Measurements from ENCODE around the gene CPNE6. TPM values are rescaled to one million over a fixed set of nuclear protein-coding genes. Genes with fewer than 3 reads are reported as not detected.

The CPNE6 gene
- total RNA-seq, 2 donors from 2014 or later = 0.24 TPM; not detected in 1

- no peaks in the 10 kb centered on the region for H3K36me3 ChIP-seq
- H3K27ac ChIP-seq = no peak overlapping the region
- no peaks in the 10 kb centered on the region for H3K27me3 ChIP-seq
- no peak for DNase-seq (ENCODE audit: low spot score)
- TF ChIP-seq CTCF (IDR thresholded peaks at IDR 0.05) = no peak
- peaks cover 0 to 11% of the 10 kb centered on the region in 2 donors for H3K4me1 ChIP-seq
- H3K4me3 ChIP-seq = no peak overlapping the region
- no peaks in the 10 kb centered on the region for H3K9me3 ChIP-seq
Observed at GRCh38 chr14:24071836-24072430, 571 bp downstream of the CPNE6 start.

DNA sequence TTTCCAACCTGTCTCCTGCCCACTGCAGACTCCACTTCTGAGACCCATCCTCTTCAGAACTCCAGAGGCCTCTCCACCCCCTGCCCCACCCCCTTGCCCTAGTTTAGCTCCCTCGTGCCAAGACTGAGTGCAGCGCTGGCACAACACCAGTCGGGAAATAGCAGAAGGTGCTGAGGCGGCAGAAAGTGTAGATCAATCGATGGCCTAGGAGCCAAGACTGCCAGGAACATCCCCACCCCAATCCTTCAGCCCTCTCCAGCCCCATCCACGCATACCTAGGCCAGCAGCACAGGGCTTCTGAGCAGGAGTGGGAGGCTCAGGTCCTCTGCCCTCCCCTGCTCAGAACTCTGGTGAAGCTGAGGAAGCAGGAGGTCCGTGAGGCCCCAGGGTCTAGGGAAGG lies 1.1 kb downstream of the CPNE6 start:
- no peak for TF ChIP-seq CTCF (IDR thresholded peaks at IDR 0.05)
- no peaks in the 10 kb centered on the region for H3K27me3 ChIP-seq
- H3K27ac ChIP-seq = no peak overlapping the region
- DNase-seq (ENCODE audit: low spot score) = no peak
- H3K4me3 ChIP-seq = no peak overlapping the region
- H3K9me3 ChIP-seq = no peaks in the 10 kb centered on the region
- H3K36me3 ChIP-seq = no peaks in the 10 kb centered on the region
- peaks cover 0 to 11% of the 10 kb centered on the region in 2 donors for H3K4me1 ChIP-seq

DNA sequence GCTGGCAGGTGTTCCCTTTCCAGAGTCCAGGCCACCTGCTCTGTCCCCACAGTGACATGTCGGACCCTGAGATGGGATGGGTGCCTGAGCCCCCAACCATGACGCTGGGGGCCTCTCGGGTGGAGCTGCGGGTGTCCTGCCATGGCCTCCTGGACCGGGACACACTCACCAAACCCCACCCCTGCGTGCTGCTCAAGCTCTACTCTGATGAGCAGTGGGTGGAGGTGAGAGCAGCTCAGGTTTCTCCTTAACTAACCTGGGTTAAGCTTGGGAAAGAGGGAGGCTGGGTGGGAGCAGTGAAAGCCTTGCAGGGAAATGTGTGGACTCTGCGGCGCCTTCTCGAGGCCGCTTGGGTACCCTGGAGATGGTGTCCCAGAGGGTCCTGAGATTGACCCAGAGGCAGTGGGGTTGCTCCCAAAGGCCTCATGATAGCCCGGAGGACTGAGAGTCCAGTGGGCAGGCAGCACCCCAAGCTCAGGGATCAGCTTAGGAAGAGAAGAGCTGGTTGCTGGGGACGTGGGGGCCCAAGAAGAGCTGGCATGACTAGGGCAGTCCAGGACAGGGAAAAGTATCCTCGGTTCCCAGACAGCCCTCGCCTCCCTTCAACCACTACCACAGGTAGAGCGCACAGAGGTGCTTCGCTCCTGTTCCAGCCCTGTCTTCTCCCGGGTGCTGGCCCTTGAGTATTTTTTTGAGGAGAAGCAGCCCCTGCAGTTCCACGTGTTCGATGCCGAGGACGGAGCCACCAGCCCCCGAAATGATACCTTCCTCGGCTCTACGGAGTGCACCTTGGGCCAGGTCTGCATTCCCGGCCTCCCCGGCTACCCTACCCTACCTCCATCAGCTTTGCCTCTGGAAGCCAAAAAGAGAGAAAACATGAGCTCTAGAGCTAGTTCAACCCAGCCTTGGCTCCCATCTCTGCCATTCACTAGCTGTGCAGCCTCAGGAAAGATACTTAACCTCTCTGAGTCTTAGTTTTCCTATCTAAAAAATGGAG lies 1.8 kb downstream of the CPNE6 start:
- H3K9me3 ChIP-seq = no peaks in the 10 kb centered on the region
- H3K36me3 ChIP-seq = no peaks in the 10 kb centered on the region
- H3K27ac ChIP-seq = no peak overlapping the region
- no peak for TF ChIP-seq CTCF (IDR thresholded peaks at IDR 0.05)
- H3K4me3 ChIP-seq = no peak overlapping the region
- DNase-seq (ENCODE audit: low spot score) = no peak
- peaks cover 0 to 11% of the 10 kb centered on the region in 2 donors for H3K4me1 ChIP-seq
- H3K27me3 ChIP-seq = no peaks in the 10 kb centered on the region

DNA sequence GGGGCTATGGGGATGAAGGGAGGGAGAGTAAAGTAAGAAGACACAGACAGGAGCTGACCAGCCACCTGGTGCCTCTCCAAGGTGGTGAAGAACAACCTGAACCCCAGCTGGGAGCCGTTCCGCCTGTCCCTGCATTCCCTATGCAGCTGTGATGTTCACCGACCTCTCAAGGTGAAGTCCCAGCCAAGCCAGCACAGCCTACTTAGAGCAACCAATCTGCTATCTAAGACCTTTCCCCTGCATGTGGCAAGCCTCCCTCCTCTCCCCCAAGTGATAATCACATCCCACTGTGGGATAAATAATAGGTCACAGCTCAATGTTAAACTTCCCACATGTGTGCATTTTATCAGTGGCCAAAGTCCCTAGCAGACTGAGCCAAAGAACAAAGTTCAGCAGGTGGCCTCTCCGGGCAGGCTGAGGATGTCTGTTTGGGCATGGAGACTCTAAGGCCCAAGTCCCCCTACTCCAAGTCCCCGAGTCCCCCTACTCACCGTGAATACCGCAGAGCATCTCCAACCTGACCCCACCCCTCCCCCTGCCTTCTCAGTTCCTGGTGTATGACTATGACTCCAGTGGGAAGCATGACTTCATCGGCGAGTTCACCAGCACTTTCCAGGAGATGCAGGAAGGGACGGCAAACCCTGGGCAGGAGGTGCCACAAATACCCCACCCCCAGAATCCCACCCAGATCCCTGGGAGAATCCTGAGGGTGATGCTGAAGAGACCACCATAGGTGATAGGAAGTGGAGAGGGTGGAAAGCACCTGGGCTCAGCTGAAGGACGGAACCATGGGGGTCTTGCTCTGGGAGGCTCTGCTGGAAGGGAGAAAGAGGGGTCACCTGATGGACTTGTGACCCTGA lies 3.5 kb downstream of the CPNE6 start:
- Histone ChIP-seq H3K27ac (no peak overlapping the region), H3K4me3 (no peak overlapping the region), H3K4me1 (peaks cover 0 to 11% of the 10 kb centered on the region in 2 donors), H3K36me3 (no peaks in the 10 kb centered on the region), H3K9me3 (no peaks in the 10 kb centered on the region), H3K27me3 (no peaks in the 10 kb centered on the region)
- DNase-seq (ENCODE audit: low spot score) = no peak
- no peak for TF ChIP-seq CTCF (IDR thresholded peaks at IDR 0.05)

GRCh38 chr14:24075485-24076301 lies 4.3 kb downstream of the CPNE6 start:
- Histone ChIP-seq H3K27ac (no peak overlapping the region), H3K4me1 (peaks cover 0 to 13% of the 10 kb centered on the region in 2 donors), H3K9me3 (no peaks in the 10 kb centered on the region), H3K27me3 (no peaks in the 10 kb centered on the region), H3K36me3 (no peaks in the 10 kb centered on the region), H3K4me3 (no peak overlapping the region)
- no peak for DNase-seq (ENCODE audit: low spot score)
- no peak for TF ChIP-seq CTCF (IDR thresholded peaks at IDR 0.05)
